Measurements from ENCODE around the gene DCT.

DNA sequence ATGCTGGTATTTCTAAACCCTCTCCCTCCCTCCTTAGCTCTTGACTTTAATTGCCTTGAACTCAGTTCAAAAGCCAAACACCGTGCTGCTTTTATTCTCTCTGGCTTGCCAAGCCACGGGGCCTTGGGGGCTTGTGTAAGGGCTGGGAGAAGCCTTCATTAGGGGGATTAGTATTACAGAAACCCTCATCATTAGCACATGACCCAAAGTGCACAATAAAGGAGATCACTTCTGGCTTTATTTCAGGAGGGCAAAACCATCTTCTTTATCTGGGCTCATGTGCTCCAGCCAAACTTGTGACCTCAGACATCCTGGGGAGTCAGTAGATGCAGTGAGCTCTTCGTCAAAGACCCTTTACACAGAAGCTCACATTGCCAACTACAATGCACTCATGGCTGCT lies at the start of gene DCT:
- TF ChIP-seq CTCF (IDR thresholded peaks at IDR 0.05) (no peak), POLR2A (IDR thresholded peaks at IDR 0.05) (no peak), POLR2AphosphoS5 (IDR thresholded peaks at IDR 0.05) (no peak)

Data from breast epithelium (tissue), 3 donors.